HepG2 (cell line): ENCODE results near the gene SMIM21. TPM values are rescaled to one million over a fixed set of nuclear protein-coding genes. Genes with fewer than 3 reads are reported as not detected.

Experiments used
- ATAC-seq: fragments of 200-7000 bp; cut with Tn5 transposase; 3 replicates; pipeline ENCODE4 v1.9.1; 2020; ENCODE audit warnings: mild to moderate bottlenecking, moderate library complexity
- BruUV-seq: library from RNA; stranded (reverse); fragments of 400-500 nt; replicated peaks from 2 replicates; lab custom pipeline; 2021; lab: Mats Ljungman, UMichigan
- CTCF ChIA-PET: fragments of 300-600 bp; formaldehyde crosslinking; extraction: SDS; loops from one replicate; lab custom pipeline; 2021; ENCODE audit warnings: low total read pairs, inconsistent platforms, low intra/inter-chr PET ratio; lab: Yijun Ruan, JAX
- POLR2A ChIA-PET: fragments of 350-600 bp; sonication (Branson Sonifier 250); formaldehyde crosslinking; loops from one replicate; lab custom pipeline; 2020; ENCODE audit warnings: antibody characterized with exemption, inconsistent platforms; lab: Yijun Ruan, JAX
- DNase-seq: peaks from one replicate; pipeline ENCODE4 v3.0.0-alpha.2; 2015; ENCODE audit warnings: low spot score
- FAIRE-seq: peaks from 3 replicates; lab custom pipeline; 2011; peaks lifted over from hg19 to GRCh38; lab: Jason Lieb, UNC
- H2AFZ ChIP-seq: one replicate; pipeline ENCODE4 v1.6.1; 2011; ENCODE audit warnings: low read length, inconsistent platforms
- H3K27ac ChIP-seq: fragments of 300-600 bp; 3 replicates; pipeline ENCODE4 v1.8.0; 2011; ENCODE audit warnings: mixed run types, mild to moderate bottlenecking, mixed read lengths, low read length, inconsistent platforms; ENCODE audit not compliant: insufficient read depth; ENCODE audit errors: extremely low read length
- H3K27me3 ChIP-seq, 2 experiments: fragments of 200-600 bp in 1 of 2; 2 replicates in 1 of 2; 3 replicates in 1 of 2; pipeline versions ENCODE4 v1.6.0 to v1.8.0; 2011; ENCODE audit warnings: low read length in 2 of 2, mild to moderate bottlenecking in 2 of 2, moderate library complexity in 2 of 2, inconsistent platforms in 1 of 2; ENCODE audit not compliant: insufficient read depth in 2 of 2, control insufficient read depth in 1 of 2
- H3K36me3 ChIP-seq, 2 experiments: fragments of 200-600 bp in 1 of 2; replicated peaks in 1 of 2; 2 replicates in 1 of 2; 3 replicates in 1 of 2; pipeline versions ENCODE4 v1.5.1 to v1.8.0; 2011; ENCODE audit warnings: low read length in 2 of 2, inconsistent platforms in 1 of 2; ENCODE audit not compliant: insufficient read depth in 2 of 2, control insufficient read depth in 1 of 2
- H3K4me1 ChIP-seq: 2 replicates; pipeline ENCODE4 v1.5.1; 2012; ENCODE audit warnings: low read length, inconsistent platforms; ENCODE audit not compliant: insufficient read depth
- H3K4me2 ChIP-seq: 2 replicates; pipeline ENCODE4 v1.6.0; 2011; ENCODE audit warnings: low read depth, low read length, inconsistent platforms
- H3K4me3 ChIP-seq, 3 experiments: fragments of 200-600 bp in 1 of 3; sonication (generic), shearing (Covaris generic) in 1 of 3; replicated peaks in 1 of 3; 2 replicates each; pipeline ENCODE4 v1.5.1; 2011 to 2016; ENCODE audit warnings: low read length in 3 of 3, inconsistent platforms in 2 of 3, low read depth in 2 of 3, mild to moderate bottlenecking in 2 of 3, control low read depth in 1 of 3, mixed read lengths in 1 of 3; ENCODE audit not compliant: insufficient read depth in 1 of 3
- H3K79me2 ChIP-seq: one replicate; pipeline ENCODE4 v1.6.1; 2011; ENCODE audit warnings: low read length, inconsistent platforms; ENCODE audit not compliant: insufficient read depth
- H3K9ac ChIP-seq: 2 replicates; pipeline ENCODE4 v1.6.0; 2011; ENCODE audit warnings: mild to moderate bottlenecking, low read depth, low read length, inconsistent platforms; ENCODE audit not compliant: insufficient read depth
- H3K9me3 ChIP-seq: 2 replicates; pipeline ENCODE4 v1.5.1; 2012; ENCODE audit warnings: mild to moderate bottlenecking, low read length
- H4K20me1 ChIP-seq: 2 replicates; pipeline ENCODE4 v1.6.0; 2011; ENCODE audit warnings: inconsistent platforms, mild to moderate bottlenecking, low read length, moderate library complexity; ENCODE audit not compliant: insufficient read depth
- FOXP1 ChIP-seq, 2 experiments: fragments of 450-650 bp in 1 of 2; IDR thresholded peaks; 2 replicates each; pipeline ENCODE4 v1.6.1; 2017 to 2018; ENCODE audit warnings: antibody characterized with exemption in 1 of 2
- KAT7 ChIP-seq: IDR thresholded peaks from 2 replicates; pipeline ENCODE4 v1.6.1; 2018; ENCODE audit warnings: borderline replicate concordance, missing compliant biosample characterization
- NCOA2 ChIP-seq: sonication (generic); formaldehyde crosslinking; IDR thresholded peaks from 2 replicates; pipeline ENCODE4 v1.8.0; 2022; ENCODE audit warnings: inconsistent platforms
- ONECUT2 ChIP-seq: sonication (generic); formaldehyde crosslinking; IDR thresholded peaks from 2 replicates; pipeline ENCODE4 v1.4.0; 2020; ENCODE audit warnings: missing genetic modification reagents
- PLRG1 ChIP-seq: fragments of 450-650 bp; conservative IDR thresholded peaks from 2 replicates; pipeline ENCODE4 v1.6.1; 2016
- RAD21 ChIP-seq: fragments of 450-650 bp; formaldehyde crosslinking; IDR thresholded peaks from 2 replicates; pipeline ENCODE4 v1.5.0; 2020; ENCODE audit warnings: mild to moderate bottlenecking
- RBM39 ChIP-seq: fragments of 200-400 bp; formaldehyde crosslinking; IDR thresholded peaks from one replicate; pipeline ENCODE4 v1.6.1; 2018; ENCODE audit warnings: antibody characterized with exemption, mild to moderate bottlenecking, low read depth, low read length; ENCODE audit not compliant: poor library complexity, severe bottlenecking
- TRIM24 ChIP-seq: sonication (generic); formaldehyde crosslinking; IDR thresholded peaks from 2 replicates; pipeline ENCODE4 v1.8.0; 2022; ENCODE audit warnings: mild to moderate bottlenecking, missing genetic modification reagents
- ZFP62 ChIP-seq: sonication (generic); formaldehyde crosslinking; IDR thresholded peaks from 2 replicates; pipeline ENCODE4 v1.4.0; 2020; ENCODE audit warnings: missing genetic modification reagents
- ZNF34 ChIP-seq: sonication (generic); formaldehyde crosslinking; IDR thresholded peaks from 2 replicates; pipeline ENCODE4 v1.4.0; 2020; ENCODE audit warnings: mild to moderate bottlenecking, missing genetic modification reagents, borderline replicate concordance
- ZNF678 ChIP-seq: sonication (generic); formaldehyde crosslinking; IDR thresholded peaks from 2 replicates; pipeline ENCODE4 v1.4.0; 2020; ENCODE audit warnings: mild to moderate bottlenecking, missing genetic modification reagents
- WGBS: methylation state at CpG from one replicate; pipeline ENCODE4 v1.1.6; 2017; ENCODE audit warnings: low lambda C conversion rate; 5-methylcytosine and 5-hydroxymethylcytosine counted together
- in situ Hi-C: cut with HindIII; loops from 2 replicates; pipeline ENCODE4 v1.10.0; 2017; ENCODE audit warnings: low pct_unique_long_range_greater_than_20kb; ENCODE audit not compliant: extremely low pct_ligation_motif_present
- intact Hi-C: fragments of 100-400 bp; cut with micrococcal nuclease; formaldehyde crosslinking; loops from one replicate; pipeline ENCODE4 v1.10.0; 2022; ENCODE audit not compliant: unreplicated experiment
- polyA plus RNA-seq, 8 experiments: library from polyadenylated mRNA; depleted of rRNA in 3 of 8; stranded (reverse) in 7 of 8; unstranded in 1 of 8; fragments of >200 nt; fragmentation: Illumina TruSeq in 4 of 8; extraction: Trizol in 4 of 8; gene quantifications; 2 replicates each; pipeline versions ENCODE4 v1.2.1 to v1.2.3, GENCODE V29; 2011 to 2016; ENCODE audit warnings: low read depth in 4 of 8, missing spikeins in 1 of 8, mixed read lengths in 1 of 8; ENCODE audit not compliant: insufficient read depth in 1 of 8
- total RNA-seq, 5 experiments: library from RNA; depleted of rRNA; stranded (reverse); fragments of >200 nt; fragmentation: Illumina TruSeq; extraction: Trizol; gene quantifications; 2 replicates each; pipeline ENCODE4 v1.2.3, GENCODE V29; 2016; ENCODE audit warnings: low read depth in 1 of 5
- TF ChIP-seq, protein P1 (sequence below): IDR thresholded peaks from 2 replicates; pipeline ENCODE4 v1.6.1; 2016; ENCODE audit warnings: control low read depth
- TF ChIP-seq, protein P2 (sequence below): sonication (generic); formaldehyde crosslinking; IDR thresholded peaks from 2 replicates; pipeline ENCODE4 v1.5.0; 2020; ENCODE audit warnings: missing genetic modification reagents

The SMIM21 gene
- total and polyA plus RNA-seq, 2 of the 13 experiments (the other 11 are each of a cell fraction or from before 2014, with no cell fraction given): not detected

DNA sequence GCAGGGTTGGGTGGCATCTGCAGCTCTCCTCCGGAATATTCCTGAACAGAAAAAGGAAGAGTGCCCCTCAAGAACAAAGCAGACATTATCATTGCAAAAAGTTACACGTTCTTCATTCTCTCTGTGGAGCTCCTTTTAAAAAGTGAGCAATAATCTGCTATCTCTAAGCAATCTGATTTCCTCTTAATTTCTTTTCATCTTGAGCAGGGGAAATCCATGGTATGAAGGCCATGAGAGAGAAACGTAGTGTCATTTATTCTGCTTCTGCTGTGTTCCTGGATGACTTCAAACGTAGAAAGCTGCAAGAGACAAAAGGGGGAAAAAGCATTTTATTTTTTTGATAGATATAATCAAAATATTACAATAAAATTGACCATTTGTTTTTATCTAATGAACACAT, 16.9 kb downstream of the SMIM21 start:
- H3K79me2 ChIP-seq: no peaks in the 10 kb centered on the region
- POLR2A ChIA-PET: no interaction called here
- no peak for TF ChIP-seq TRIM24
- no peak for TF ChIP-seq ONECUT2 (CRISPR knock-in tag)
- no peak for TF ChIP-seq ZNF678
- no peak for TF ChIP-seq FOXP1 (IDR thresholded peaks at IDR 0.05)
- no peak for TF ChIP-seq FOXP1 (CRISPR knock-in tag; IDR thresholded peaks at IDR 0.05)
- TF ChIP-seq NCOA2 (CRISPR knock-in tag): no peak
- TF ChIP-seq ZFP62 (CRISPR knock-in tag): no peak
- TF ChIP-seq, protein P1, sequence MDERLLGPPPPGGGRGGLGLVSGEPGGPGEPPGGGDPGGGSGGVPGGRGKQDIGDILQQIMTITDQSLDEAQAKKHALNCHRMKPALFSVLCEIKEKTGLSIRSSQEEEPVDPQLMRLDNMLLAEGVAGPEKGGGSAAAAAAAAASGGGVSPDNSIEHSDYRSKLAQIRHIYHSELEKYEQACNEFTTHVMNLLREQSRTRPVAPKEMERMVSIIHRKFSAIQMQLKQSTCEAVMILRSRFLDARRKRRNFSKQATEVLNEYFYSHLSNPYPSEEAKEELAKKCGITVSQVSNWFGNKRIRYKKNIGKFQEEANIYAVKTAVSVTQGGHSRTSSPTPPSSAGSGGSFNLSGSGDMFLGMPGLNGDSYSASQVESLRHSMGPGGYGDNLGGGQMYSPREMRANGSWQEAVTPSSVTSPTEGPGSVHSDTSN: no peak
- TF ChIP-seq PLRG1: no peak
- TF ChIP-seq RBM39: no peak
- TF ChIP-seq, protein P2, sequence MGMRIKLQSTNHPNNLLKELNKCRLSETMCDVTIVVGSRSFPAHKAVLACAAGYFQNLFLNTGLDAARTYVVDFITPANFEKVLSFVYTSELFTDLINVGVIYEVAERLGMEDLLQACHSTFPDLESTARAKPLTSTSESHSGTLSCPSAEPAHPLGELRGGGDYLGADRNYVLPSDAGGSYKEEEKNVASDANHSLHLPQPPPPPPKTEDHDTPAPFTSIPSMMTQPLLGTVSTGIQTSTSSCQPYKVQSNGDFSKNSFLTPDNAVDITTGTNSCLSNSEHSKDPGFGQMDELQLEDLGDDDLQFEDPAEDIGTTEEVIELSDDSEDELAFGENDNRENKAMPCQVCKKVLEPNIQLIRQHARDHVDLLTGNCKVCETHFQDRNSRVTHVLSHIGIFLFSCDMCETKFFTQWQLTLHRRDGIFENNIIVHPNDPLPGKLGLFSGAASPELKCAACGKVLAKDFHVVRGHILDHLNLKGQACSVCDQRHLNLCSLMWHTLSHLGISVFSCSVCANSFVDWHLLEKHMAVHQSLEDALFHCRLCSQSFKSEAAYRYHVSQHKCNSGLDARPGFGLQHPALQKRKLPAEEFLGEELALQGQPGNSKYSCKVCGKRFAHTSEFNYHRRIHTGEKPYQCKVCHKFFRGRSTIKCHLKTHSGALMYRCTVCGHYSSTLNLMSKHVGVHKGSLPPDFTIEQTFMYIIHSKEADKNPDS: no peak
- no peak for TF ChIP-seq ZNF34 (CRISPR knock-in tag)
- TF ChIP-seq KAT7 (CRISPR knock-in tag): no peak
- TF ChIP-seq RAD21 (CRISPR knock-in tag): no peak
- no TSS peak for BruUV-seq
- WGBS: 3% methylated on average over 4 of the region's 4 CpGs
- no peaks in the 10 kb centered on the region for H4K20me1 ChIP-seq
- intact Hi-C loops (no loop called here), in situ Hi-C loops (no loop called here)
- no peak overlapping the region for H3K4me2 ChIP-seq
- H3K9me3 ChIP-seq: no peaks in the 10 kb centered on the region
- no peak overlapping the region for H3K27ac ChIP-seq
- ATAC-seq (no peak), FAIRE-seq (no peak), DNase-seq (no peak)
- no peak overlapping the region for H3K4me3 ChIP-seq
- no peak overlapping the region for H3K9ac ChIP-seq
- H2AFZ ChIP-seq: no peak overlapping the region
- CTCF ChIA-PET: no interaction called here
- no peaks in the 10 kb centered on the region for H3K36me3 ChIP-seq
- peaks cover 0 to 4% of the 10 kb centered on the region in 2 experiments; a peak in 2 of 5 replicates for H3K27me3 ChIP-seq
- H3K4me1 ChIP-seq: no peaks in the 10 kb centered on the region
